Measurements from ENCODE around the gene CAMKMT. TPM values are rescaled to one million over a fixed set of nuclear protein-coding genes. Genes with fewer than 3 reads are reported as not detected.

CAMKMT gene
- total and polyA plus RNA-seq, 2 experiments from 2014 or later: 26.5 to 29.5 TPM

- Histone ChIP-seq H2AFZ (no peak overlapping the region), H3K4me3 (no peak overlapping the region), H4K20me1 (replicated peaks; ENCODE audit: insufficient read depth) (no peaks in the 10 kb centered on the region), H3K4me1 (ENCODE audit: insufficient read depth) (peaks cover 16% of the 10 kb centered on the region), H3K27me3 (ENCODE audit: insufficient read depth) (peaks cover 15% of the 10 kb centered on the region), H3K9me2 (ENCODE audit: insufficient read depth) (no peaks in the 10 kb centered on the region; the same call in 1 of the 2 replicates), H3F3A (replicated peaks; ENCODE audit: low read depth) (no peaks in the 10 kb centered on the region), H3K4me2 (no peak overlapping the region), H3K79me2 (replicated peaks; ENCODE audit: insufficient read depth) (no peaks in the 10 kb centered on the region), H3K36me3 (ENCODE audit: insufficient read depth) (no peaks in the 10 kb centered on the region), H3K27ac (ENCODE audit: low read depth) (no peak overlapping the region)
- Mint-ChIP-seq H3K27ac (no peak overlapping the region), H3K9me3 (no peaks in the 10 kb centered on the region), H3K4me1 (peaks cover 11% of the 10 kb centered on the region; the same call in 2 of the 3 replicates), H3K27me3 (ENCODE audit: insufficient read depth, low read depth, poor library complexity) (peaks cover 8% of the 10 kb centered on the region), H3K36me3 (ENCODE audit: low read depth) (no peaks in the 10 kb centered on the region), H3K4me3 (no peak overlapping the region)
- no peak for TF ChIP-seq EZH2phosphoT487 (IDR thresholded peaks at IDR 0.05; ENCODE audit: unreplicated experiment)
- TF ChIP-seq CREB1 (CRISPR knock-in tag; IDR thresholded peaks at IDR 0.05; ENCODE audit: low read depth): no peak
- TF ChIP-seq EZH2 (IDR thresholded peaks at IDR 0.05; ENCODE audit: low read depth, unreplicated experiment): no peak
- TF ChIP-seq ZNF331 (CRISPR knock-in tag; IDR thresholded peaks at IDR 0.05; ENCODE audit: low read depth): no peak
- TF ChIP-seq, protein P1, sequence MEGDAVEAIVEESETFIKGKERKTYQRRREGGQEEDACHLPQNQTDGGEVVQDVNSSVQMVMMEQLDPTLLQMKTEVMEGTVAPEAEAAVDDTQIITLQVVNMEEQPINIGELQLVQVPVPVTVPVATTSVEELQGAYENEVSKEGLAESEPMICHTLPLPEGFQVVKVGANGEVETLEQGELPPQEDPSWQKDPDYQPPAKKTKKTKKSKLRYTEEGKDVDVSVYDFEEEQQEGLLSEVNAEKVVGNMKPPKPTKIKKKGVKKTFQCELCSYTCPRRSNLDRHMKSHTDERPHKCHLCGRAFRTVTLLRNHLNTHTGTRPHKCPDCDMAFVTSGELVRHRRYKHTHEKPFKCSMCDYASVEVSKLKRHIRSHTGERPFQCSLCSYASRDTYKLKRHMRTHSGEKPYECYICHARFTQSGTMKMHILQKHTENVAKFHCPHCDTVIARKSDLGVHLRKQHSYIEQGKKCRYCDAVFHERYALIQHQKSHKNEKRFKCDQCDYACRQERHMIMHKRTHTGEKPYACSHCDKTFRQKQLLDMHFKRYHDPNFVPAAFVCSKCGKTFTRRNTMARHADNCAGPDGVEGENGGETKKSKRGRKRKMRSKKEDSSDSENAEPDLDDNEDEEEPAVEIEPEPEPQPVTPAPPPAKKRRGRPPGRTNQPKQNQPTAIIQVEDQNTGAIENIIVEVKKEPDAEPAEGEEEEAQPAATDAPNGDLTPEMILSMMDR (conservative IDR thresholded peaks at IDR 0.05; ENCODE audit: low read depth in 2 of 2): no peak
- TF ChIP-seq STAT1 (IDR thresholded peaks at IDR 0.05; ENCODE audit: unreplicated experiment): no peak
- TF ChIP-seq ETS1 (IDR thresholded peaks at IDR 0.05): no peak
- no peak for TF ChIP-seq NANOG (IDR thresholded peaks at IDR 0.05; ENCODE audit: borderline replicate concordance)
- TF ChIP-seq JUNB (IDR thresholded peaks at IDR 0.05; ENCODE audit: unreplicated experiment): no peak
- TF ChIP-seq ZNF462 (CRISPR knock-in tag; IDR thresholded peaks at IDR 0.05): no peak
- TF ChIP-seq ZNF114 (CRISPR knock-in tag; IDR thresholded peaks at IDR 0.05): no peak
- TF ChIP-seq REST (IDR thresholded peaks at IDR 0.05; ENCODE audit: unreplicated experiment): no peak
- no peak for TF ChIP-seq POLR2AphosphoS5 (IDR thresholded peaks at IDR 0.05; ENCODE audit: low read depth)
- DNase-seq (ENCODE audit: low spot score): no peak
- no peak for ATAC-seq
Observed at GRCh38 chr2:44763275-44763782, 401.6 kb downstream of the CAMKMT start.

Measured in GM23338 (cell line).